GM18909 (cell line): ENCODE measurements around the gene ZEB1.
"Not testable (repeated sequence)": the region's sequence is repeated elsewhere in the genome, so short reads cannot be mapped to it uniquely, and the experiment has no call there.

Experiments used
- ATAC-seq: cut with Tn5 transposase; IDR thresholded peaks from one replicate; pipeline ENCODE4 v1.9.1; 2021; ENCODE audit warnings: mild to moderate bottlenecking; ENCODE audit not compliant: unreplicated experiment, poor library complexity

ZEB1 gene

GRCh38 chr10:31412397-31412796 is 93.4 kb downstream of the ZEB1 start:
- ATAC-seq = not testable (repeated sequence)

- ATAC-seq = no peak
Observed at GRCh38 chr10:31413325-31413724, 94.3 kb downstream of the ZEB1 start.

- ATAC-seq = no peak
Observed at GRCh38 chr10:31418481-31418880, 99.5 kb downstream of the ZEB1 start.

- ATAC-seq = no peak
Observed at GRCh38 chr10:31419394-31420063, 100.5 kb downstream of the ZEB1 start.

- no peak for ATAC-seq
Observed at GRCh38 chr10:31421322-31421721, 102.3 kb downstream of the ZEB1 start.

DNA sequence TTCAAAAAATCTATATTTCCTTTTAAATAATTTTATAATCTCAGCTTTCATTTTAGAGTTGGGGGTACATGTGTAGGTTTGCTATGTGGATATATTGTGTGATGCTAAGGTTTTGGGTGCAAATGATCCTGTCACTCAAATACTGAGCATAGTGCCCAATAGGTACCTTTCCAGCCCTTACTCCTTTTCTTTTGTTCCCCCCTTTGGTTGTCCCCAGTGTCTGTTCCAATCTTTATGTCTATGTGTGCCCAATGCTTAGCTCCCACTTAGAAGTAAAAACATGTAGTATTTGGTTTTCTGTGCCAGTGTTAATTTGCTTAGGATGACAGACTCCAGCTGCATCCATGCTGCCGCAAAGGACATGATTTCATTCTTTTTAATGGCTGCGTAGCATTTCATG is 103.6 kb downstream of the ZEB1 start:
- no peak for ATAC-seq

DNA sequence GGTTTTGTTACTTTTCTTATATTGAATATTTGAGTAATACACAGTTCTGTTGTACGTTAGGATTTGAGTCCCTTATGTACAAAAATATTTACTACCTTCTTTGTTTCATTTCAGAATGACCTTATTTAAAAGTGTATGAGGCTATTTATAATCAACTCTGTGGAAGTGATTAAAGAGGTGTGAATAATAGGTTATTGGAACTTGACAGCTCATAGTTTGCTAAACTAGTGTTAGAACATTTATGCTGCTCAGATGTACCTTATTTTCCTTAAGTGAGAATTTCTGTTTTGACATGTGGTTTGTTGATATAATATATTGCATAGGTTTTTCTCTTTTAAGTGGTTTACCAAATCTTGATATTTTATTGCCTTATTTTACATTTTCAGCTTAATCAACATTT is 105.5 kb downstream of the ZEB1 start:
- ATAC-seq = no peak

GRCh38 chr10:31426401-31426800 is 107.4 kb downstream of the ZEB1 start:
- ATAC-seq = no peak

DNA sequence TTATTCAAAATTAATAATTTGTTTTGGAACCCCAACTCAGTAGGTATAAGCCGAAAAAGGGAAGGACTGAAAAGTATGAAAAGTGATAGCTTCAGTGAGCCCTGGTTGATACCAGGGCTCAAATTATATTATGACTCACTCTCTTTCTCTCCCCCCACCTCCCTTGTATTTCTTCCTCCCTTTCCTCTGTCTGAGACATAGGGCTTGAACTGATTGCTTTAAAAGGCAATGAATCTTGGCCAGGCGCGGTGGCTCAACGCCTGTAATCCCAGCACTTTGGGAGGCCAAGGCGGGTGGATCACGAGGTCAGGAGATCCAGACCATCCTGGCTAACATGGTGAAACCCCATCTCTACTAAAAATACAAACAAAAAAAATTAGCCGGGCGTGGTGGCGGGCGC is 108.3 kb downstream of the ZEB1 start:
- ATAC-seq = not testable (repeated sequence)

DNA sequence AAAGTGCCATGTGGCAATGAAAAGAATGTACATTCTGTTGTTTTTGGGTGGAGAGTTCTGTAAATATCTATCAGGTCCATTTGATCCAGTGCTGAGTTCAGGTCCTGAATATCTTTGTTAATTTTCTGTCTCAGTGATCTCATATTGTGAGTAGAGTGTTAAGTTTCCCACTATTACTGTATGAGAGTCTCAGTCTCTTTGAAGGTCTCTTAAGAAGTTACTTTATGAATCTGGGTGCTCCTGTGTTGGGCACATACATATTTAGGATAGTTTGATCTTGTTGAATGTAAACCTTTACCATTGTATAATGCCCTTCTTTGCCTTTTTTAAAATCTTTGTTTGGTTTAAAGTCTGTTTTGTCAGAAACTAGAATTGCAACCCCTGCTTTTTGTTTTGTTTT is 109.5 kb downstream of the ZEB1 start:
- ATAC-seq = not testable (repeated sequence)

DNA sequence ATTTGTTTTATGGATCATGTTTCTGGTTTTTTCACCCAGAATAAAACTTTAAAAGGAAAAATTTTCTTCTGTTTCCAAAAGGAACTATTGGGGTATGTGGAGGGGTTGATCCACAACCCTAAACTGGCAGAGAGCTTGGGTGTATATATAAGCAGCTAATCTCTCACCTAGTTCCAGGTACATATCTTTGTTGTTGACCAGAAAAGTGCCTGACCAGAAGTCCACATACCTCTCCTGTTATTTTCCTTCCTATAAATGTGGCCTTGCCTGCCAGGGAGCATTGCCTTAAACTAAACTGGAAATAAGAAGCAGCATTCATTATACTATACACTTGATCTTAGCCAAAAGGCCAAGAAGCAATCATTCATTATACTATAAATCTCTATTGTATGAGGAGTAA is 112.0 kb downstream of the ZEB1 start:
- no peak for ATAC-seq

GRCh38 chr10:31437959-31438358 is 118.9 kb downstream of the ZEB1 start:
- ATAC-seq = no peak

- no peak for ATAC-seq
Observed at GRCh38 chr10:31451766-31452165, 132.8 kb downstream of the ZEB1 start.

GRCh38 chr10:31456468-31456867 is 137.5 kb downstream of the ZEB1 start:
- no peak for ATAC-seq

GRCh38 chr10:31457858-31458257 is 138.8 kb downstream of the ZEB1 start:
- ATAC-seq = no peak

DNA sequence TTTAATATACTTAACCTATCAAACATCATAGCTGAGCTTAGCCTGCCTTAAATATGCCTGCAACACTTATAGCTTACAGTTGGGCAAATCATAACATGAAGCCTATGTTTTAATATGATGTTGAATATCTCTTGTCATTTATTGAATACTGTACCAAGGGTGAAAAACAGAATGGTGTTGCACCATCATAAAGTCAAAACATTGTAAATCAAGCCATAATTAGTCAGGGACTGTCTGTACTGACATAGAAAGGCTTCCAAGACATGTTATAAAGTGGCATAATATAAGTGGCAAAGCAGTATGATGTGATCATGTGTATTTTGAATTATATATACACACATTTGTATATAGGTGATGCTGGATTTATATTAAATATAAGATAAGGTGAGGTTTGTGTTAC is 140.0 kb downstream of the ZEB1 start:
- ATAC-seq = no peak

DNA sequence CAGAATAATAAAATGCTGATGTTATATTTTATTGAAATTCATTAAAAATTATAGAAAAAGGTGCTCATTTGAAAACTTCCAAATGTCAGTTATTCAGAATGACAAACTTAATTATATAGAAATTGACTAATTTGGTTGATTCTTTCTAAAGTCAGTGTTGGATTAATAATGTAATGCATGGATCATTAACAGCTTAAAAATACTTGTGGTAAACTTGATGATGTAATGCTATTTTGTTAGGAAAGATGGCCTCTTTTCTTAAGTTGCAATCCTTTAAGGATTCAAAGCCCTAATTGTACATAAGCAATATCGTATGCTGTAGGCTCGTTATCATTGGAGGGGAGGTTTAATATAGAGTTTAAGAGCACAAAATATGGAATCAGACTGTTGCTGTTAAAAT is 141.2 kb downstream of the ZEB1 start:
- ATAC-seq = no peak

- no peak for ATAC-seq
Observed at GRCh38 chr10:31464552-31464951, 145.5 kb downstream of the ZEB1 start.

GRCh38 chr10:31466313-31466712 is 147.3 kb downstream of the ZEB1 start:
- ATAC-seq = no peak

DNA sequence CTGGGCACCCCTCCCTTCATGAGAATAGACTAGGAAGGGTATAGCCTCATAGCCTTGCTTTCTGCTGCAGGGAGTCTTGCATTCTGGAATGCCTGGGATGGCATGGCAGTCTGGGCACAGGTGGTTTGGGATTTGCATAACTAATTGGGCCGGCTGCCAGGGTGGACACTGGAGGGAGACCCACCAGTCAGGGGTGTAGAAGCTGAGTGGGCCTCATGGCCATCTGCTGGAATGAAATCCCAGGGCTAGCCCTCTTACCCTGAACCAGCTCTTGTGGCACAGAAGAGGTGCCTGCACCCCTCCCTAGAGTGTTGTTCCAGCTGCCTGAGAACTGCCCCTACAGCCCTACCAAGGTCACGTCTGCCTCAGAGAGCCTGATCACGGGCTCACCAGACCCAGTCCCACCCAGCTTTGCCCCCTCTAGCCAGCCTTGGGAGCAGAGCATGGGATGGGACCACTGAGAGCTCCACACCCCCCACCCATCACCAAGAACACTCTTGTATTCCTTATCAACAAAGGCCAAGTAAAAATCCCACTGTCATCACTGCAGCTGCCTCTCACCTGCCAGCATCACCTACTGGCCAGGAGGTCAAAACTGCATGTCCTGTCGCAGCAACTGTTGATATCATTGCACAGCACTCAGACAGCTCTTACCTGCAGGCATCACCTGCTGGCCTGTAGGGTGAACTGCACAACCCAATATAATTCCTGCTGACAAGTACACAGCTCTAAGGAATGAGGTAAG is 148.9 kb downstream of the ZEB1 start:
- ATAC-seq = no peak

DNA sequence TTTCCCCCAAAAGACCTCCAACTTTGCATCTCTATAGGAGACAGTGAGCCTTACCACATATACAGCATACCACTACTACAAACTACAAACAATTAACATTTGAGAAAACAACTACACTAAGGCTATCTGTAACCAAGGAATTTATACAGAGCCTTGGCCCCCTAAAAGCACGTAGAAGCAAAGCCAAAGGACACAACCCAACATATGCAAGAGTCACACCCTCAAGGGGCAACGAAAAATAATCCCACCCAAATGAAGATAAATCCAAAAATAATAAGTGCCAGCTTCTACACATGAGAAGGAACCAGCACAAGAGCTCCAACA is 149.5 kb downstream of the ZEB1 start:
- no peak for ATAC-seq

DNA sequence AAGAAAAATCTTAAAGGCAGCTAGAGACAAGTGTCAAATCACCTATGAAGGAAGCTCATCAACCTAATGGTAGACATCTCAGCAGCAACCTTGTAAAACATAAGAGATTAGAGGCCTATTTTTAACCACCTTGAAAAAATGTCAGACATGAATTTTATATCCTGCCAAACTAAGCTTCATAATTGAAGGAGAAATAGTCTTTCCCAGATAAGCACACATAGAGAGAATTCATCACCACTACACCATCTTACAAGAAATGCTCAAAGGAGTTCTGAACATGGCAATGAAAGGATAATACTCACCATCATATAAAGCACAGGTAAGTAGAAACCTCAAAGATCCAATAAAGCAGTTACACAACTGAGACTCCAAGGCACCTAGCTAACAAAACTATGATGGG is 156.5 kb downstream of the ZEB1 start:
- ATAC-seq = no peak
